Measurements from ENCODE around the gene TEX11.

DNA sequence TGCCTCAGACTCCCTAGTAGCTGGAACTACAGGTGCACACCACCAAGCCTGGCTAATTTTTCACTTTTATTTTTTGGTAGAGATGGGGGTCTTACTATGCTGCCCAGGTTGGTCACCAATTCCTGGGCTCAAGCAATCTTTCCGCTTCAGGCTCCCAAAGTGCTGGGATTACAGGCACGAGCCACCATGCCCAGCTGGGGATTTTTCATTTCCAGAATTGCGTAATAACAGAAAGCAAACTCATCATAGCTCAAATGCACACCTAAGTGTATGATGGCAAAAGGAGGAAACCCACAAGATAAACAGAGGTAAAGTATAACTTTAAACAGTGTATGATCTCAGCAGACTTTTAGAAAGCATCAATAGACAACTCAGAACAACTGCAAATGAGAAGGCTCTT is 56.2 kb downstream of the TEX11 start:
- TF ChIP-seq, protein P1, sequence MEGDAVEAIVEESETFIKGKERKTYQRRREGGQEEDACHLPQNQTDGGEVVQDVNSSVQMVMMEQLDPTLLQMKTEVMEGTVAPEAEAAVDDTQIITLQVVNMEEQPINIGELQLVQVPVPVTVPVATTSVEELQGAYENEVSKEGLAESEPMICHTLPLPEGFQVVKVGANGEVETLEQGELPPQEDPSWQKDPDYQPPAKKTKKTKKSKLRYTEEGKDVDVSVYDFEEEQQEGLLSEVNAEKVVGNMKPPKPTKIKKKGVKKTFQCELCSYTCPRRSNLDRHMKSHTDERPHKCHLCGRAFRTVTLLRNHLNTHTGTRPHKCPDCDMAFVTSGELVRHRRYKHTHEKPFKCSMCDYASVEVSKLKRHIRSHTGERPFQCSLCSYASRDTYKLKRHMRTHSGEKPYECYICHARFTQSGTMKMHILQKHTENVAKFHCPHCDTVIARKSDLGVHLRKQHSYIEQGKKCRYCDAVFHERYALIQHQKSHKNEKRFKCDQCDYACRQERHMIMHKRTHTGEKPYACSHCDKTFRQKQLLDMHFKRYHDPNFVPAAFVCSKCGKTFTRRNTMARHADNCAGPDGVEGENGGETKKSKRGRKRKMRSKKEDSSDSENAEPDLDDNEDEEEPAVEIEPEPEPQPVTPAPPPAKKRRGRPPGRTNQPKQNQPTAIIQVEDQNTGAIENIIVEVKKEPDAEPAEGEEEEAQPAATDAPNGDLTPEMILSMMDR (IDR thresholded peaks at IDR 0.05; ENCODE audit: low read depth, low read length): no peak
- TF ChIP-seq EZH2phosphoT487 (IDR thresholded peaks at IDR 0.05; ENCODE audit: low read depth): no peak

Data from OCI-LY3 (cell line).